ENCODE data around the gene FIGNL2.
"Not testable (repeated sequence)": the region's sequence is repeated elsewhere in the genome, so short reads cannot be mapped to it uniquely, and the experiment has no call there.

The FIGNL2 gene

DNA sequence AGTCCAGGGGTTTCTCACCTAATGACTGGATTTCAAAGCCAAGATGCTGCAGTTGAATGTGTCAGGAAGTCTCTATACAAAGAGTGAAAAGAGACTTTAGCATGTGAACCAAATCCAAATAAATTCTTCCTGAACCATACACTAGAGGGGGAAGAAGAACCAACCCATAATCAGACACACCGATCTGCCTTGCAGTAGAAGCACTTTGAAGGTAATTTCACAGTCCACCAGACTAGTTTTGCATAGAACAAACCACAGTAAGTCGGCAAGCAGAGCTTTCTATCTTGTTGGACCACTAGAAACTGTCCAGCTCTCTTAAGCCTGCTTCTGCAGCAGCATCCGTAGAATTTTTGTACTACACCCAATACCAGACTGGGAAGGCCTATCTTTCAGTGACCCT lies 39.3 kb downstream of the FIGNL2 start:
- no peak for DNase-seq (ENCODE audit: low read depth)
- TF ChIP-seq, protein P1, sequence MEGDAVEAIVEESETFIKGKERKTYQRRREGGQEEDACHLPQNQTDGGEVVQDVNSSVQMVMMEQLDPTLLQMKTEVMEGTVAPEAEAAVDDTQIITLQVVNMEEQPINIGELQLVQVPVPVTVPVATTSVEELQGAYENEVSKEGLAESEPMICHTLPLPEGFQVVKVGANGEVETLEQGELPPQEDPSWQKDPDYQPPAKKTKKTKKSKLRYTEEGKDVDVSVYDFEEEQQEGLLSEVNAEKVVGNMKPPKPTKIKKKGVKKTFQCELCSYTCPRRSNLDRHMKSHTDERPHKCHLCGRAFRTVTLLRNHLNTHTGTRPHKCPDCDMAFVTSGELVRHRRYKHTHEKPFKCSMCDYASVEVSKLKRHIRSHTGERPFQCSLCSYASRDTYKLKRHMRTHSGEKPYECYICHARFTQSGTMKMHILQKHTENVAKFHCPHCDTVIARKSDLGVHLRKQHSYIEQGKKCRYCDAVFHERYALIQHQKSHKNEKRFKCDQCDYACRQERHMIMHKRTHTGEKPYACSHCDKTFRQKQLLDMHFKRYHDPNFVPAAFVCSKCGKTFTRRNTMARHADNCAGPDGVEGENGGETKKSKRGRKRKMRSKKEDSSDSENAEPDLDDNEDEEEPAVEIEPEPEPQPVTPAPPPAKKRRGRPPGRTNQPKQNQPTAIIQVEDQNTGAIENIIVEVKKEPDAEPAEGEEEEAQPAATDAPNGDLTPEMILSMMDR (conservative IDR thresholded peaks at IDR 0.05; ENCODE audit: low read depth, low read length) = no peak
- H3K4me3 ChIP-seq (ENCODE audit: low read depth, low read length) = no peak overlapping the region

DNA sequence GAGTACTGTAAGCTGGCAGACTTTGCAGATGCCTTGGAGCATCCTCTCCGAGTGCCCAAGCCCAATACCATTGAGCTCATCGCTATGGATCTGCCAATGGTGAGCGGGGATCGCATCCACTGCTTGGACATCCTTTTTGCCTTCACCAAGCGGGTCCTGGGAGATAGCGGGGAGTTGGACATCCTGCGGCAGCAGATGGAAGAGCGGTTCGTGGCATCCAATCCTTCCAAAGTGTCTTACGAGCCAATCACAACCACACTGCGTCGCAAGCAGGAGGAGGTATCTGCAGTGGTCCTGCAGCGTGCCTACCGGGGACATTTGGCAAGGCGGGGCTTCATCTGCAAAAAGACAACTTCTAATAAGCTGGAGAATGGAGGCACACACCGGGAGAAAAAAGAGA lies 41.6 kb downstream of the FIGNL2 start:
- H3K4me3 ChIP-seq (ENCODE audit: low read depth, low read length) = no peak overlapping the region
- no peak for DNase-seq (ENCODE audit: low read depth)
- TF ChIP-seq, protein P1 (conservative IDR thresholded peaks at IDR 0.05; ENCODE audit: low read depth, low read length) = no peak

DNA sequence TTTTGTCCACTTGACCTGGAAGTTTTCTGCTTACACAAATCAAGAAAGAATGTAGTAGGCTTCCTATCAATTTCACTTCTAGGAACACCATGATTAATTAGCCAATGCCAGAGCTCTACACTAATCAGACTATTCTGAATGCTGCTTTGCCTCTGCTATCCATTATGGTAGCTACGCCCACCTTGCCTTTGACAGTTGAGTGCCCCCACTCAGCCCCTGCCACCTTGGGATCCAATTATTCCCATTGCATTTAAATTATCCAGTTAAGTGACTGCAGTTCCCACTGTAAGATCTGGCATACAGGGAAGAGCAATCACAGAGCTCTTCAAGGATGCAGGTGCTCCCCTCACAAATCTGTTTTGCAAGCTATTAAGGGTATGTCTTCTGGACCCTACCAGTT lies 47.5 kb downstream of the FIGNL2 start:
- H3K4me3 ChIP-seq (ENCODE audit: low read depth, low read length) = no peak overlapping the region
- TF ChIP-seq, protein P1 (conservative IDR thresholded peaks at IDR 0.05; ENCODE audit: low read depth, low read length) = no peak
- no peak for DNase-seq (ENCODE audit: low read depth)

DNA sequence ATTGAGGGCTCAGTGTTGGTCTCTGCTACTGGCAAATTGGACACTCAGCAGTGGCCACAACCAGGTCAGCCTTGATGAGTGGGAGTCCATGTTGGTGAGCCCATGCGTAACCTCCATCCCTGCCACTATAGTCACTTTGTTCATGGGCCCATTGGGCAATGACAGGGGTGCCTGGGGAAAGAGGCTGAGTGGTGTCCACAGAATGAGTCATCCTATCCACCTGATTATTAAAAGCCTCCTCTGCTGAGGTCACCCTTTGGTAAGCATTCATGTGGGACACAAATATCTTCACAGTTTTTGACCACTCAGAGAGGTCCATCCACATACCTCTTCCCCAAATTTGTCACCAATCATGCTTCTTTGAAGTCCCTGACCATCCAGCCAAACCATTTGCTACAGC lies 50.0 kb downstream of the FIGNL2 start:
- DNase-seq (ENCODE audit: low read depth) = no peak
- TF ChIP-seq, protein P1 (conservative IDR thresholded peaks at IDR 0.05; ENCODE audit: low read depth, low read length) = no peak
- H3K4me3 ChIP-seq (ENCODE audit: low read depth, low read length) = no peak overlapping the region

DNA sequence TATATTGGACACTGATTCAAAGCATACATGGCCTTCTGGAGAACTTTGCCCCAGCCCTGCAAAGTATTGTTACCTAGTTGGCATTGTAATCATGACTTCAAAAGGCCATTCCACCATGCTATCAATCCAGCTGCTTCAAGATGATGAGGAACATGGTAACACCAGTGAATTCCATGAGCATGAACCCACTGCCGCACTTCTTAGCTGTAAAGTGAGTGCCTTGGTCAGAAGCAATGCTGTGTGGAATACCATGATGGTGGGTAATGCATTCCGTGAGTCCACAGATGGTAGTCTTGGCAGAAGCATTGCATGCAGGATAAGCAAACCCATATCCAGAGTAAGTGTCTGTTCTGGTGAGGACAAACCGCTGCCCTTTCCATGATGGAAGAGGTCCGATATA lies 50.5 kb downstream of the FIGNL2 start:
- H3K4me3 ChIP-seq (ENCODE audit: low read depth, low read length); DNase-seq (ENCODE audit: low read depth): not testable (repeated sequence)

DNA sequence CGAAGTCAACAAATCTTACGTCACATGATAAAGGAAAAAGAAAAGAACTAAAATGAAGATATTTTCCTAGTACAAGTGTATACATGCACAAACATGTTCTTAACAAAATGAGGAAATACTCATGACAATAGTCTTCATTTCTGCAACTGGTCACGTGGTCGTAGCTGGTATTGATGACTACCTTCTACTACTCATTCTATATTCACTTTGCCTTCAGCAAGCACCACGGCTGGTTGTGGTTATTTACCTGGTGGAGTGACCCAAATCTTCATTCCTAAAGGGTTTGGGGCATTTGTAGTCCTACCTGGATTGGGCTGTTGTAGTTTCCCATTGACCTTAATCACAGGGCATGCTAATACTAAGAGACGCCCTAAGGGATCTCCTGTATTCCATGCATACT lies 51.2 kb downstream of the FIGNL2 start:
- TF ChIP-seq, protein P1 (conservative IDR thresholded peaks at IDR 0.05; ENCODE audit: low read depth, low read length) = no peak
- no peak overlapping the region for H3K4me3 ChIP-seq (ENCODE audit: low read depth, low read length)
- no peak for DNase-seq (ENCODE audit: low read depth)

DNA sequence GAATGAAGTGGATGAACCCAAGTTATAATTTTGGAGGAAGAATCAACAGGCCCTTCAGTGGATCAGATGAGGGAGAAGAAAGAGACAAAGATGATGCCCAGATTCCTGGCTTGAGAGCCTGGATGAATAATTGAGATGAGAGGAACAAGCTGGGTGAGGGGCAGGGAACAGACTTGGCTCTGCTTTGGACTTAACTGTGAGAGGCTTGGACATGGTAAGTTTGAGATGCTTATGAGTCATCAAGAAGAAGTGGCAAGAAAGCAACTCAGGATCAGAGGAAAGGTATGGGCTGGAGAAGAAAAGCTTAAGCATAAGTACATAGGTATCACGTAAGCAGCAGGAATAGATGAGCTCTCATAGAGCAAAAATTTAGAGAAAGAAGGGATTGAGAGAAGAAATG lies 55.3 kb downstream of the FIGNL2 start:
- TF ChIP-seq, protein P1 (conservative IDR thresholded peaks at IDR 0.05; ENCODE audit: low read depth, low read length) = no peak
- no peak for DNase-seq (ENCODE audit: low read depth)
- H3K4me3 ChIP-seq (ENCODE audit: low read depth, low read length) = no peak overlapping the region

DNA sequence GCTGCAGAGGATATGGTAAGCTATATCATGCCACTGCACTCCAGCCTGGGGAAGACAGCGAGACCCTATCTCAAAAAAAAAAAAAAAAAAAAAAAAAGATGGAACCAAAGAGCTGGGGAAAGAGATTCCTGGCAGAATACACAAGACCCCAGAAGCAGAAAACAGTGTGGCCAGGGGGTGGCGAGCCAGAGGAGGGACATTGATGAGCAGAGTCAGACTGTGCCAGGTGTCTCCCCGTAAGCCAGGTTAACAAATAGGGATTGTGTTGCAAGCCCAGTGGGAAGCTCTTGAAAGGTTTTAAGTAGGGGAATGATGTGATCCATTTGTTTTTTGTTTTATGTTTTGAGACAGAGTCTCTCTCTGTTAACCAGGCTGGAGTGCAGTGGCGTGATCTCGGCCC lies 56.1 kb downstream of the FIGNL2 start:
- no peak overlapping the region for H3K4me3 ChIP-seq (ENCODE audit: low read depth, low read length)
- no peak for DNase-seq (ENCODE audit: low read depth)
- TF ChIP-seq, protein P1 (conservative IDR thresholded peaks at IDR 0.05; ENCODE audit: low read depth, low read length) = no peak
